ENCODE measurements around the gene DCTN3. TPM values are rescaled to one million over a fixed set of nuclear protein-coding genes. Genes with fewer than 3 reads are reported as not detected.

The DCTN3 gene
- total and polyA plus RNA-seq, 2 experiments from 2014 or later, result 12.9 to 17.9 TPM

GRCh38 chr9:34610434-34611206, 9.7 kb downstream of the DCTN3 start:
- Mint-ChIP-seq H3K36me3 (ENCODE audit: low read depth) (no peaks in the 10 kb centered on the region), H3K27ac (peak overlapping the region; percentile 94; the same call in 1 of the 2 replicates), H3K4me1 (peaks cover 11% of the 10 kb centered on the region), H3K27me3 (ENCODE audit: insufficient read depth, low read depth, poor library complexity) (peaks cover 17% of the 10 kb centered on the region), H3K4me3 (peak overlapping the region; percentile 93), H3K9me3 (no peaks in the 10 kb centered on the region)
- peak overlapping the region; percentile 94 for H3K4me2 ChIP-seq
- no peak overlapping the region for H2AFZ ChIP-seq
- H3K27ac ChIP-seq (ENCODE audit: low read depth), result no peak overlapping the region
- TF ChIP-seq NANOG (IDR thresholded peaks at IDR 0.05; ENCODE audit: borderline replicate concordance) (no peak), EZH2phosphoT487 (IDR thresholded peaks at IDR 0.05; ENCODE audit: unreplicated experiment) (no peak), EZH2 (IDR thresholded peaks at IDR 0.05; ENCODE audit: low read depth, unreplicated experiment) (no peak), POLR2AphosphoS5 (IDR thresholded peaks at IDR 0.05; ENCODE audit: low read depth) (no peak), REST (IDR thresholded peaks at IDR 0.05; ENCODE audit: unreplicated experiment) (no peak), ZNF331 (CRISPR knock-in tag; IDR thresholded peaks at IDR 0.05; ENCODE audit: low read depth) (no peak), ZNF114 (CRISPR knock-in tag; IDR thresholded peaks at IDR 0.05) (no peak), ETS1 (IDR thresholded peaks at IDR 0.05) (no peak), CTCF (conservative IDR thresholded peaks at IDR 0.05; ENCODE audit: low read depth in 2 of 2) (no peak), CREB1 (CRISPR knock-in tag; IDR thresholded peaks at IDR 0.05; ENCODE audit: low read depth) (no peak), JUNB (IDR thresholded peaks at IDR 0.05; ENCODE audit: unreplicated experiment) (no peak), ZNF462 (CRISPR knock-in tag; IDR thresholded peaks at IDR 0.05) (no peak), STAT1 (IDR thresholded peaks at IDR 0.05; ENCODE audit: unreplicated experiment) (no peak)
- no peak for DNase-seq (ENCODE audit: low spot score)
- no peaks in the 10 kb centered on the region for H3K9me2 ChIP-seq (ENCODE audit: insufficient read depth)
- no peaks in the 10 kb centered on the region for H4K20me1 ChIP-seq (replicated peaks; ENCODE audit: insufficient read depth)
- ATAC-seq, result no peak
- H3K4me1 ChIP-seq (ENCODE audit: insufficient read depth), result peaks cover 7% of the 10 kb centered on the region; the same call in 1 of the 2 replicates
- H3K4me3 ChIP-seq, result peak overlapping the region; percentile 86
- peaks cover 5% of the 10 kb centered on the region for H3K27me3 ChIP-seq (ENCODE audit: insufficient read depth)
- H3K36me3 ChIP-seq (ENCODE audit: insufficient read depth), result no peaks in the 10 kb centered on the region
- H3F3A ChIP-seq (replicated peaks; ENCODE audit: low read depth), result 0 out of 2 replicates have a peak, but pooled peaks cover 3% of the 10 kb centered on the region
- H3K79me2 ChIP-seq (replicated peaks; ENCODE audit: insufficient read depth), result no peaks in the 10 kb centered on the region

All from GM23338 (cell line).